Measurements from ENCODE around the gene CACNG5.

The CACNG5 gene

GRCh38 chr17:66829386-66829864 lies 5.5 kb upstream of the CACNG5 start:
- DNase-seq, result peak; percentile 1

GRCh38 chr17:66829883-66830282 lies 5.0 kb upstream of the CACNG5 start:
- no peak for DNase-seq

GRCh38 chr17:66830451-66830850 lies 4.5 kb upstream of the CACNG5 start:
- DNase-seq, result no peak

- no peak for DNase-seq
Observed at GRCh38 chr17:66831383-66832210, 3.3 kb upstream of the CACNG5 start.

GRCh38 chr17:66833201-66833600 lies 1.7 kb upstream of the CACNG5 start:
- no peak for DNase-seq

- no peak for DNase-seq
Observed at GRCh38 chr17:66834426-66834918, 445 bp upstream of the CACNG5 start.

- no peak for DNase-seq
Observed at GRCh38 chr17:66835476-66835875, 559 bp downstream of the CACNG5 start.

- no peak for DNase-seq
Observed at GRCh38 chr17:66836063-66837005, 1.4 kb downstream of the CACNG5 start.

GRCh38 chr17:66837226-66837625 lies 2.3 kb downstream of the CACNG5 start:
- DNase-seq, result no peak

- no peak for DNase-seq
Observed at GRCh38 chr17:66837885-66838665, 3.2 kb downstream of the CACNG5 start.

GRCh38 chr17:66839616-66840015 lies 4.7 kb downstream of the CACNG5 start:
- no peak for DNase-seq

GRCh38 chr17:66840061-66840460 lies 5.1 kb downstream of the CACNG5 start:
- no peak for DNase-seq

- no peak for DNase-seq
Observed at GRCh38 chr17:66841328-66841727, 6.4 kb downstream of the CACNG5 start.

GRCh38 chr17:66841744-66842143 lies 6.8 kb downstream of the CACNG5 start:
- DNase-seq, result no peak

GRCh38 chr17:66842505-66842904 lies 7.6 kb downstream of the CACNG5 start:
- no peak for DNase-seq

- no peak for DNase-seq
Observed at GRCh38 chr17:66842959-66843358, 8.0 kb downstream of the CACNG5 start.

GRCh38 chr17:66843627-66844026 lies 8.7 kb downstream of the CACNG5 start:
- no peak for DNase-seq

- no peak for DNase-seq
Observed at GRCh38 chr17:66847704-66848103, 12.8 kb downstream of the CACNG5 start.

GRCh38 chr17:66848496-66848895 lies 13.6 kb downstream of the CACNG5 start:
- no peak for DNase-seq

GRCh38 chr17:66849032-66849655 lies 14.2 kb downstream of the CACNG5 start:
- no peak for DNase-seq

GRCh38 chr17:66849851-66850580 lies 15.1 kb downstream of the CACNG5 start:
- no peak for DNase-seq

All from OCI-M1 (cell line).